ENCODE measurements around the gene NOXO1. TPM values are rescaled to one million over a fixed set of nuclear protein-coding genes. Genes with fewer than 3 reads are reported as not detected.
A peak's percentile ranks its signal among the peaks of the same experiment; 100 is the strongest.

Gene NOXO1
- total RNA-seq, 1 experiment from 2014 or later = 0.43 TPM

- no peaks in the 10 kb centered on the region; the same call in 1 of the 2 replicates for H3K4me1 ChIP-seq
- no peak overlapping the region for H3K27ac ChIP-seq
- no peaks in the 10 kb centered on the region for H3K9me3 ChIP-seq (replicated peaks)
- H3K4me3 ChIP-seq = no peak overlapping the region
- peaks cover 8% of the 10 kb centered on the region for H3K27me3 ChIP-seq
- H3K36me3 ChIP-seq = peaks cover 4% of the 10 kb centered on the region; the same call in 1 of the 2 replicates
- no peak for DNase-seq
These were observed 12.5 kb upstream of the NOXO1 start for GRCh38 chr16:1993731-1994131.

GRCh38 chr16:1992704-1993317, 11.5 kb upstream of the NOXO1 start:
- H3K4me3 ChIP-seq = no peak overlapping the region
- no peaks in the 10 kb centered on the region; the same call in 1 of the 2 replicates for H3K4me1 ChIP-seq
- H3K36me3 ChIP-seq = peaks cover 4% of the 10 kb centered on the region; the same call in 1 of the 2 replicates
- peaks cover 8% of the 10 kb centered on the region for H3K27me3 ChIP-seq
- H3K9me3 ChIP-seq (replicated peaks) = no peaks in the 10 kb centered on the region
- no peak for DNase-seq
- no peak overlapping the region for H3K27ac ChIP-seq

- H3K4me1 ChIP-seq = no peaks in the 10 kb centered on the region; the same call in 1 of the 2 replicates
- H3K4me3 ChIP-seq = no peak overlapping the region
- no peaks in the 10 kb centered on the region for H3K9me3 ChIP-seq (replicated peaks)
- DNase-seq = no peak
- H3K36me3 ChIP-seq = no peaks in the 10 kb centered on the region; the same call in 1 of the 2 replicates
- no peak overlapping the region for H3K27ac ChIP-seq
- H3K27me3 ChIP-seq = peaks cover 8% of the 10 kb centered on the region
These were observed 10.9 kb upstream of the NOXO1 start for GRCh38 chr16:1991948-1992703.

- Histone ChIP-seq H3K27ac (no peak overlapping the region), H3K27me3 (peaks cover 8% of the 10 kb centered on the region), H3K9me3 (replicated peaks) (no peaks in the 10 kb centered on the region), H3K4me1 (no peaks in the 10 kb centered on the region; the same call in 1 of the 2 replicates), H3K4me3 (no peak overlapping the region), H3K36me3 (no peaks in the 10 kb centered on the region)
- DNase-seq = no peak
These were observed 10.3 kb upstream of the NOXO1 start for GRCh38 chr16:1991588-1991947.

GRCh38 chr16:1991135-1991551, 9.9 kb upstream of the NOXO1 start:
- no peak overlapping the region for H3K27ac ChIP-seq
- no peak overlapping the region for H3K4me3 ChIP-seq
- no peaks in the 10 kb centered on the region; the same call in 1 of the 2 replicates for H3K4me1 ChIP-seq
- H3K36me3 ChIP-seq = no peaks in the 10 kb centered on the region
- H3K9me3 ChIP-seq (replicated peaks) = no peaks in the 10 kb centered on the region
- peaks cover 8% of the 10 kb centered on the region for H3K27me3 ChIP-seq
- DNase-seq = no peak

- Histone ChIP-seq H3K36me3 (no peaks in the 10 kb centered on the region), H3K27ac (no peak overlapping the region), H3K9me3 (replicated peaks) (no peaks in the 10 kb centered on the region), H3K4me1 (no peaks in the 10 kb centered on the region; the same call in 1 of the 2 replicates), H3K4me3 (peak overlapping the region; percentile 49), H3K27me3 (peaks cover 8% of the 10 kb centered on the region)
- no peak for DNase-seq
These were observed 9.3 kb upstream of the NOXO1 start for GRCh38 chr16:1990351-1991134.

GRCh38 chr16:1990101-1990350, 8.8 kb upstream of the NOXO1 start:
- Histone ChIP-seq H3K27ac (no peak overlapping the region), H3K4me3 (peak overlapping the region; percentile 49), H3K27me3 (peaks cover 8% of the 10 kb centered on the region), H3K4me1 (no peaks in the 10 kb centered on the region; the same call in 1 of the 2 replicates), H3K9me3 (replicated peaks) (no peaks in the 10 kb centered on the region), H3K36me3 (no peaks in the 10 kb centered on the region)
- DNase-seq = no peak

- DNase-seq = no peak
- H3K27ac ChIP-seq = no peak within 1 kb of the TSS
- H3K4me1 ChIP-seq = no peaks in the 10 kb centered on the region; the same call in 1 of the 2 replicates
- H3K9me3 ChIP-seq (replicated peaks) = no peaks in the 10 kb centered on the region
- peak within 1 kb of the TSS; percentile 49 for H3K4me3 ChIP-seq
- H3K27me3 ChIP-seq = peaks cover 8% of the 10 kb centered on the region
- H3K36me3 ChIP-seq = no peaks in the 10 kb centered on the region
These were observed 8.2 kb upstream of the NOXO1 start, which contains the start of gene SYNGR3 for GRCh38 chr16:1989209-1990100. SYNGR3 (plus strand) TSS chr16:1989970; CDS start chr16:1990103, 133 bp downstream.

- Histone ChIP-seq H3K27me3 (peaks cover 8% of the 10 kb centered on the region), H3K36me3 (no peaks in the 10 kb centered on the region), H3K9me3 (replicated peaks) (no peaks in the 10 kb centered on the region), H3K27ac (no peak overlapping the region), H3K4me1 (peaks cover 12% of the 10 kb centered on the region), H3K4me3 (no peak overlapping the region)
- DNase-seq = no peak
These were observed 5.9 kb upstream of the NOXO1 start for GRCh38 chr16:1987198-1987597.

GRCh38 chr16:1985466-1986150, 4.3 kb upstream of the NOXO1 start:
- Histone ChIP-seq H3K4me1 (peaks cover 26% of the 10 kb centered on the region), H3K27me3 (peaks cover 3% of the 10 kb centered on the region), H3K4me3 (no peak overlapping the region)

GRCh38 chr16:1984347-1985225, 3.3 kb upstream of the NOXO1 start:
- peak; percentile 37 to 41 for DNase-seq
- Histone ChIP-seq H3K4me1 (peaks cover 30% of the 10 kb centered on the region), H3K9me3 (replicated peaks) (no peaks in the 10 kb centered on the region), H3K36me3 (peaks cover 3% of the 10 kb centered on the region; the same call in 1 of the 2 replicates), H3K4me3 (peak overlapping the region; percentile 79), H3K27ac (peak overlapping the region; percentile 47), H3K27me3 (no peaks in the 10 kb centered on the region)

More at GRCh38 chr16:1985466-1986150, 4.3 kb upstream of the NOXO1 start:
- Histone ChIP-seq H3K9me3 (replicated peaks) (no peaks in the 10 kb centered on the region), H3K36me3 (no peaks in the 10 kb centered on the region), H3K27ac (no peak overlapping the region)
- DNase-seq = no peak

- Histone ChIP-seq H3K36me3 (peaks cover 7% of the 10 kb centered on the region), H3K4me3 (peak within 1 kb of the TSS; percentile 79), H3K27me3 (no peaks in the 10 kb centered on the region), H3K9me3 (replicated peaks) (no peaks in the 10 kb centered on the region), H3K4me1 (peaks cover 30% of the 10 kb centered on the region), H3K27ac (peak within 1 kb of the TSS; percentile 52)
- DNase-seq = peak; percentile 90 to 91
These were observed 2.5 kb upstream of the NOXO1 start, which contains the start of gene GFER for GRCh38 chr16:1983544-1984346. GFER (plus strand) TSS chr16:1984193; CDS start chr16:1984219, 26 bp downstream.

Data from SJCRH30 (cell line).